MV-4-11 (cell line): Measurements from ENCODE around the gene CNTRL.
"Not testable (repeated sequence)": the region's sequence is repeated elsewhere in the genome, so short reads cannot be mapped to it uniquely, and the experiment has no call there.

Experiments used
- DNase-seq: peaks from one replicate; lab custom pipeline; 2025; lab: John Stamatoyannopoulos, UW

The CNTRL gene

GRCh38 chr9:121071756-121072421 is 2.9 kb upstream of the CNTRL start:
- DNase-seq = peak; percentile 90

GRCh38 chr9:121073038-121073437 is 1.7 kb upstream of the CNTRL start:
- peak; percentile 85 for DNase-seq

- peak; percentile 65 for DNase-seq
These were observed 689 bp downstream of the CNTRL start for GRCh38 chr9:121075251-121076036.

GRCh38 chr9:121082075-121082474 is 7.3 kb downstream of the CNTRL start:
- peak; percentile 19 for DNase-seq

- DNase-seq = no peak
These were observed 10.9 kb downstream of the CNTRL start for GRCh38 chr9:121085661-121086060.

GRCh38 chr9:121088576-121088975 is 13.8 kb downstream of the CNTRL start:
- DNase-seq = peak; percentile 90

GRCh38 chr9:121090743-121091142 is 16.0 kb downstream of the CNTRL start:
- not testable (repeated sequence) for DNase-seq

- DNase-seq = no peak
These were observed 20.3 kb downstream of the CNTRL start for GRCh38 chr9:121095057-121095456.

- peak; percentile 83 for DNase-seq
These were observed 23.9 kb downstream of the CNTRL start for GRCh38 chr9:121098567-121099198.

- DNase-seq = not testable (repeated sequence)
These were observed 29.3 kb downstream of the CNTRL start for GRCh38 chr9:121104054-121104453.

- DNase-seq = peak; percentile 32
These were observed 30.8 kb downstream of the CNTRL start for GRCh38 chr9:121105531-121105930.

GRCh38 chr9:121107029-121107428 is 32.3 kb downstream of the CNTRL start:
- peak; percentile 41 for DNase-seq

- peak; percentile 90 for DNase-seq
These were observed 33.1 kb downstream of the CNTRL start for GRCh38 chr9:121107881-121108280.

GRCh38 chr9:121115466-121115865 is 40.7 kb downstream of the CNTRL start:
- DNase-seq = peak; percentile 52

GRCh38 chr9:121118266-121118665 is 43.5 kb downstream of the CNTRL start:
- DNase-seq = no peak

- DNase-seq = peak; percentile 13
These were observed 45.6 kb downstream of the CNTRL start for GRCh38 chr9:121120386-121120785.

GRCh38 chr9:121121582-121122087 is 46.9 kb downstream of the CNTRL start:
- peak; percentile 99 for DNase-seq

GRCh38 chr9:121122246-121123032 is 47.7 kb downstream of the CNTRL start:
- peak; percentile 4 for DNase-seq

GRCh38 chr9:121123816-121124535 is 49.2 kb downstream of the CNTRL start:
- no peak for DNase-seq

GRCh38 chr9:121125590-121125989 is 50.8 kb downstream of the CNTRL start:
- no peak for DNase-seq

- not testable (repeated sequence) for DNase-seq
These were observed 54.6 kb downstream of the CNTRL start for GRCh38 chr9:121129384-121129783.
